Keratinocyte (primary cell): Measurements from ENCODE around the gene PFN1. TPM values are rescaled to one million over a fixed set of nuclear protein-coding genes. Genes with fewer than 3 reads are reported as not detected.

Experiments
- DNase-seq: peaks from one replicate; pipeline ENCODE4 v3.0.0-alpha.2; 2011; ENCODE audit warnings: low read depth, missing footprints, low spot score
- FAIRE-seq: peaks from 2 replicates; lab custom pipeline; 2011; peaks lifted over from hg19 to GRCh38; lab: Jason Lieb, UNC
- H2AFZ ChIP-seq: 2 replicates; pipeline ENCODE4 v1.6.0; 2012; ENCODE audit warnings: low read length, control low read depth, inconsistent platforms; ENCODE audit not compliant: control insufficient read depth
- H3K27ac ChIP-seq: 2 replicates; pipeline ENCODE4 v1.5.1; 2011; ENCODE audit warnings: low read length; ENCODE audit not compliant: control insufficient read depth, insufficient read depth
- H3K27me3 ChIP-seq: 3 replicates; pipeline ENCODE4 v1.6.0; 2011; ENCODE audit warnings: low read length; ENCODE audit not compliant: control insufficient read depth, insufficient read depth; ENCODE audit errors: extremely low read depth
- H3K36me3 ChIP-seq, 2 experiments: 2 replicates in 1 of 2; 3 replicates in 1 of 2; pipeline ENCODE4 v1.5.1; 2011; ENCODE audit warnings: low read length in 2 of 2, mild to moderate bottlenecking in 1 of 2; ENCODE audit not compliant: control insufficient read depth in 2 of 2, insufficient read depth in 2 of 2; ENCODE audit errors: extremely low read depth in 1 of 2
- H3K4me1 ChIP-seq: 3 replicates; pipeline ENCODE4 v1.5.1; 2011; ENCODE audit warnings: low read length; ENCODE audit not compliant: control insufficient read depth, insufficient read depth; ENCODE audit errors: extremely low read depth
- H3K4me2 ChIP-seq: 3 replicates; pipeline ENCODE4 v1.6.0; 2011; ENCODE audit warnings: low read depth, low read length; ENCODE audit not compliant: control insufficient read depth, insufficient read depth; ENCODE audit errors: extremely low read depth
- H3K4me3 ChIP-seq, 3 experiments: fragments of 200-600 bp in 1 of 3; sonication (generic) in 1 of 3; 2 replicates in 2 of 3; 3 replicates in 1 of 3; pipeline ENCODE4 v1.5.1; 2011 to 2016; ENCODE audit warnings: low read length in 3 of 3, mild to moderate bottlenecking in 3 of 3, control low read depth in 2 of 3, inconsistent platforms in 1 of 3, low read depth in 1 of 3, mixed read lengths in 1 of 3, mixed run types in 1 of 3, moderate library complexity in 1 of 3; ENCODE audit not compliant: control insufficient read depth in 2 of 3, insufficient read depth in 2 of 3; ENCODE audit errors: extremely low read depth in 1 of 3
- H3K79me2 ChIP-seq: 2 replicates; pipeline ENCODE4 v1.6.0; 2012; ENCODE audit warnings: low read length; ENCODE audit not compliant: control insufficient read depth, insufficient read depth
- H3K9ac ChIP-seq: 3 replicates; pipeline ENCODE4 v1.6.0; 2011; ENCODE audit warnings: low read length; ENCODE audit not compliant: control insufficient read depth, insufficient read depth; ENCODE audit errors: extremely low read depth
- H3K9me1 ChIP-seq: 3 replicates; pipeline ENCODE4 v1.6.0; 2011; ENCODE audit warnings: low read length; ENCODE audit not compliant: control insufficient read depth, insufficient read depth; ENCODE audit errors: extremely low read depth
- H3K9me3 ChIP-seq: 2 replicates; pipeline ENCODE4 v1.5.1; 2012; ENCODE audit warnings: low read depth, low read length; ENCODE audit not compliant: control insufficient read depth
- H4K20me1 ChIP-seq: 3 replicates; pipeline ENCODE4 v1.6.0; 2011; ENCODE audit warnings: low read length; ENCODE audit not compliant: control insufficient read depth, insufficient read depth; ENCODE audit errors: extremely low read depth
- EZH2 ChIP-seq: IDR thresholded peaks from one replicate; pipeline ENCODE4 v1.6.1; 2012; ENCODE audit warnings: inconsistent platforms, mild to moderate bottlenecking, low read length, moderate library complexity
- dilution Hi-C: fragments of 300-500 bp; cut with MboI; formaldehyde crosslinking; loops from one replicate; pipeline ENCODE4 v1.7.0; 2020; ENCODE audit warnings: low sequenced_read_pairs; ENCODE audit not compliant: extremely low pct_ligation_motif_present
- polyA plus RNA-seq, 5 experiments: library from polyadenylated mRNA; depleted of rRNA in 3 of 5; stranded (reverse) in 3 of 5; stranded (forward) in 1 of 5; unstranded in 1 of 5; fragments of >200 nt; gene quantifications; 1 replicate in 1 of 5; 2 replicates in 3 of 5; 3 replicates in 1 of 5; pipeline versions ENCODE4 v1.2.1 to v1.2.3, GENCODE V29; 2011 to 2012; ENCODE audit warnings: missing spikeins in 2 of 5, low read depth in 1 of 5, low replicate concordance in 1 of 5
- TF ChIP-seq, protein P1 (sequence below), 3 experiments: IDR thresholded peaks in 1 of 3; conservative IDR thresholded peaks in 1 of 3; optimal IDR thresholded peaks in 1 of 3; 2 replicates in 2 of 3; 3 replicates in 1 of 3; pipeline versions ENCODE3 to v1.5.1; 2011; ENCODE audit warnings: low read length in 3 of 3, mild to moderate bottlenecking in 3 of 3, moderate library complexity in 2 of 3, control low read depth in 1 of 3, inconsistent platforms in 1 of 3; ENCODE audit not compliant: insufficient read depth in 2 of 3; ENCODE audit errors: extremely low read depth in 1 of 3

The PFN1 gene
- polyA plus RNA-seq, 1 donor (not counting 4 experiments of a cell fraction or from before 2014, with no cell fraction given) = 1,435 TPM

DNA sequence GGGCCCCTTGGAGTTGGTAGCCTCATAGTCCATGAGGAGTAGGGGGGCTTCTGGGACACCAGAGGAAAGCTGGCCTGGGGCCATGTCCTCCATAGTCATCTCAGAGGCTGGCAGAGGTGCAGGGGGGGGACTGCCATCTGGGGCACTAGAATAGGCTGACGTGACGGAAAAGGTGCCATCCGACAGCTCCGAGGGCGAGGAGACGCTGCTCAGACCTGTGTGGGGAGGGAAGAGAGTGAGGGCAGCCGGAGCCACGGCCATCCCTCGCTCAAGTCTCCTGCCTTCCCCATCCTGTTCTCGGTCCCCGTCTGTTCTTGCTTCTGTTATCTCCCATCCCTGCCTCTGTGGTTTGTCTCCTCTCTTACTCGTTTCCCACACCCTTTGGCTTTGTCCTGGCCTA is 24.0 kb upstream of the PFN1 start:
- no peak overlapping the region for H3K4me3 ChIP-seq
- H3K9ac ChIP-seq = no peak overlapping the region
- no peak for FAIRE-seq
- no peak for TF ChIP-seq EZH2
- TF ChIP-seq, protein P1, sequence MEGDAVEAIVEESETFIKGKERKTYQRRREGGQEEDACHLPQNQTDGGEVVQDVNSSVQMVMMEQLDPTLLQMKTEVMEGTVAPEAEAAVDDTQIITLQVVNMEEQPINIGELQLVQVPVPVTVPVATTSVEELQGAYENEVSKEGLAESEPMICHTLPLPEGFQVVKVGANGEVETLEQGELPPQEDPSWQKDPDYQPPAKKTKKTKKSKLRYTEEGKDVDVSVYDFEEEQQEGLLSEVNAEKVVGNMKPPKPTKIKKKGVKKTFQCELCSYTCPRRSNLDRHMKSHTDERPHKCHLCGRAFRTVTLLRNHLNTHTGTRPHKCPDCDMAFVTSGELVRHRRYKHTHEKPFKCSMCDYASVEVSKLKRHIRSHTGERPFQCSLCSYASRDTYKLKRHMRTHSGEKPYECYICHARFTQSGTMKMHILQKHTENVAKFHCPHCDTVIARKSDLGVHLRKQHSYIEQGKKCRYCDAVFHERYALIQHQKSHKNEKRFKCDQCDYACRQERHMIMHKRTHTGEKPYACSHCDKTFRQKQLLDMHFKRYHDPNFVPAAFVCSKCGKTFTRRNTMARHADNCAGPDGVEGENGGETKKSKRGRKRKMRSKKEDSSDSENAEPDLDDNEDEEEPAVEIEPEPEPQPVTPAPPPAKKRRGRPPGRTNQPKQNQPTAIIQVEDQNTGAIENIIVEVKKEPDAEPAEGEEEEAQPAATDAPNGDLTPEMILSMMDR (optimal IDR thresholded peaks at IDR 0.05 in 1 of 3, IDR thresholded peaks at IDR 0.05 in 1 of 3, conservative IDR thresholded peaks at IDR 0.05 in 1 of 3; ENCODE audit: extremely low read depth in 1 of 3, insufficient read depth in 2 of 3, low read length in 3 of 3) = no peak
- no peak for DNase-seq
- peaks cover 20% of the 10 kb centered on the region for H3K4me1 ChIP-seq
- dilution Hi-C loops = no loop called here
- H3K79me2 ChIP-seq = no peaks in the 10 kb centered on the region
- H3K27me3 ChIP-seq = no peaks in the 10 kb centered on the region
- no peaks in the 10 kb centered on the region for H4K20me1 ChIP-seq
- no peak overlapping the region for H3K27ac ChIP-seq
- no peak overlapping the region for H2AFZ ChIP-seq
- H3K9me3 ChIP-seq = no peaks in the 10 kb centered on the region
- H3K9me1 ChIP-seq = no peaks in the 10 kb centered on the region
- H3K4me2 ChIP-seq = no peak overlapping the region
- peaks cover 25 to 44% of the 10 kb centered on the region in 2 experiments for H3K36me3 ChIP-seq

DNA sequence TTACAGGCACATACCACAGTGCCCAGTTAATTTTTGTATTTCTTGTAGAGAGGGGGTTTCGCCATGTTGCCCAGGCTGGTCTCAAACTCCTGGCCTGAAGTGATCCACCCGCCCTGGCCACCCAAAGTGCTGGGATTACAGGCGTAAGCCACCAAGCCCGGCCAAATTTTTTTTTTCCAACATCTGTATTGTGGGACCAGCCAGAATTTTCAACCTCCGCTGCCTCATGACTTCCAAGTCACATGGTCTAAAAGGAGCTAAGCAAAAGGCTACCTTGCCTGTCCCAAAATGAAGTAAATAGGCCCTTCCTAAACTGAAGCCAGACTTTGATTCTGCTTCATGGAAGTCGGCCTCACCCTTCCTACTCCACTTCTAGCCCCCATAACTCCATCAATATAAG is 23.5 kb upstream of the PFN1 start:
- H3K4me3 ChIP-seq = no peak overlapping the region
- no peaks in the 10 kb centered on the region for H3K79me2 ChIP-seq
- FAIRE-seq = no peak

More for the DNA sequence above, 23.5 kb upstream of the PFN1 start:
- TF ChIP-seq EZH2 = no peak
- TF ChIP-seq, protein P1 (optimal IDR thresholded peaks at IDR 0.05 in 1 of 3, IDR thresholded peaks at IDR 0.05 in 1 of 3, conservative IDR thresholded peaks at IDR 0.05 in 1 of 3; ENCODE audit: extremely low read depth in 1 of 3, insufficient read depth in 2 of 3, low read length in 3 of 3) = no peak
- H3K9me1 ChIP-seq = no peaks in the 10 kb centered on the region
- no peaks in the 10 kb centered on the region for H4K20me1 ChIP-seq
- no peaks in the 10 kb centered on the region for H3K27me3 ChIP-seq
- no peak overlapping the region for H3K4me2 ChIP-seq
- DNase-seq = no peak
- H2AFZ ChIP-seq = no peak overlapping the region
- peaks cover 25 to 39% of the 10 kb centered on the region in 2 experiments for H3K36me3 ChIP-seq
- no peak overlapping the region for H3K27ac ChIP-seq
- H3K9me3 ChIP-seq = no peaks in the 10 kb centered on the region
- peaks cover 21% of the 10 kb centered on the region for H3K4me1 ChIP-seq
- dilution Hi-C loops = no loop called here
- no peak overlapping the region for H3K9ac ChIP-seq
